Endothelial cell of umbilical vein (primary cell): ENCODE results near the gene DEPDC5.

Experiments used
- POLR2AphosphoS5 ChIP-seq: IDR thresholded peaks from 2 replicates; pipeline ENCODE4 v1.6.1; 2012; ENCODE audit warnings: low read depth, mild to moderate bottlenecking, control low read depth, low read length, moderate library complexity; ENCODE audit not compliant: insufficient read depth
- TF ChIP-seq, protein P1 (sequence below), 2 donors: IDR thresholded peaks; 1 replicate in 1 of 2; 2 replicates in 1 of 2; pipeline ENCODE4 v1.5.1; 2011; ENCODE audit warnings: low read length in 2 of 2, mild to moderate bottlenecking in 2 of 2, moderate library complexity in 2 of 2, control low read depth in 1 of 2, inconsistent platforms in 1 of 2, low read depth in 1 of 2; ENCODE audit not compliant: insufficient read depth in 1 of 2; ENCODE audit errors: extremely low read depth in 1 of 2

DNA sequence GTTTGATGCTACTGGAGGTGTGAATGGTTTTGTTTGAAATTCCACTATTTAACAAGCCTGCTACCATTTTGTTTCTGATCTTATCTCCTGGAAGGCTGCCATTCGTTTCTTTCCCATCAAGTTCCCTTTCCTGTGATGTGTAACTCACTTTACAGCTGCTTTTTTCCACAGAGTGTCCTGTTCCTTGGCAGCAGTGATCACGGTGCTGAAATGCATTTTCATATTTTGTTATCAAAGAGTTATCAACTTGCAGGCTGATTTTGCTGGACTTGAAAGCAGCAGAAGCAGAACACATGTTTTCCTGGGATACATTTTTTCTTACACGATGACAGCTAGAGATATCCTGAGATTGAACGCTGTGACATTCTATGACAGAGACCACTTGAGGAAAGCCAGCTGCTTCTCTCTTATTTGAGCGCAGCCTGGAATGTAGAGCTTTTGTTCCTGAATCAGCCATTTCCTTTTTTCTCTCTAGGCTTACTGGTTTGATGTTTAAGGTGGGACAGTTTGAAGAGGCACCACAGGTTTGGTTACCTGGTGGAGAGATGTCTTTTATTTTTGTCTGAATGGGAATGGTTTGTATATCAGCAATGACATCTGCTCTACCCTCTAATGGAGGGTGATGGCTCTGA, 38.6 kb upstream of the DEPDC5 start:
- TF ChIP-seq, protein P1, sequence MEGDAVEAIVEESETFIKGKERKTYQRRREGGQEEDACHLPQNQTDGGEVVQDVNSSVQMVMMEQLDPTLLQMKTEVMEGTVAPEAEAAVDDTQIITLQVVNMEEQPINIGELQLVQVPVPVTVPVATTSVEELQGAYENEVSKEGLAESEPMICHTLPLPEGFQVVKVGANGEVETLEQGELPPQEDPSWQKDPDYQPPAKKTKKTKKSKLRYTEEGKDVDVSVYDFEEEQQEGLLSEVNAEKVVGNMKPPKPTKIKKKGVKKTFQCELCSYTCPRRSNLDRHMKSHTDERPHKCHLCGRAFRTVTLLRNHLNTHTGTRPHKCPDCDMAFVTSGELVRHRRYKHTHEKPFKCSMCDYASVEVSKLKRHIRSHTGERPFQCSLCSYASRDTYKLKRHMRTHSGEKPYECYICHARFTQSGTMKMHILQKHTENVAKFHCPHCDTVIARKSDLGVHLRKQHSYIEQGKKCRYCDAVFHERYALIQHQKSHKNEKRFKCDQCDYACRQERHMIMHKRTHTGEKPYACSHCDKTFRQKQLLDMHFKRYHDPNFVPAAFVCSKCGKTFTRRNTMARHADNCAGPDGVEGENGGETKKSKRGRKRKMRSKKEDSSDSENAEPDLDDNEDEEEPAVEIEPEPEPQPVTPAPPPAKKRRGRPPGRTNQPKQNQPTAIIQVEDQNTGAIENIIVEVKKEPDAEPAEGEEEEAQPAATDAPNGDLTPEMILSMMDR (IDR thresholded peaks at IDR 0.05; ENCODE audit: extremely low read depth in 1 of 2, insufficient read depth in 1 of 2, low read depth in 1 of 2, low read length in 2 of 2) = no peak
- TF ChIP-seq POLR2AphosphoS5 = no peak
